Activated CD8-positive, alpha-beta T cell treated with anti-CD3 and anti-CD28 coated beads for 36 hours (primary cell): ENCODE data around the gene DRAXIN. TPM values are rescaled to one million over a fixed set of nuclear protein-coding genes. Genes with fewer than 3 reads are reported as not detected.

Experiments used
- ATAC-seq: fragments of 200-7000 bp; cut with Tn5 transposase; one replicate; pipeline ENCODE4 v1.10.0; 2021; ENCODE audit warnings: mild to moderate bottlenecking, moderate library complexity
- CTCF ChIA-PET: fragments of 350-600 bp; sonication (Branson Sonifier 250); formaldehyde crosslinking; loops from one replicate; lab custom pipeline; 2021; ENCODE audit warnings: antibody characterized with exemption; lab: Charles Lee
- POLR2A ChIA-PET: fragments of 350-600 bp; sonication (Branson Sonifier 250); formaldehyde crosslinking; loops from one replicate; lab custom pipeline; 2021; ENCODE audit warnings: antibody characterized with exemption; lab: Charles Lee
- DNase-seq: peaks from one replicate; pipeline ENCODE4 v3.0.0-alpha.2; 2020
- H3K27ac Mint-ChIP-seq: one replicate; pipeline ENCODE4 v1.8.0; 2021; ENCODE audit warnings: mild to moderate bottlenecking, mixed read lengths
- H3K27me3 Mint-ChIP-seq: one replicate; pipeline ENCODE4 v1.8.0; 2021; ENCODE audit warnings: mixed read lengths
- H3K36me3 Mint-ChIP-seq: one replicate; pipeline ENCODE4 v1.8.0; 2021; ENCODE audit warnings: low read depth, mixed read lengths
- H3K4me1 Mint-ChIP-seq: one replicate; pipeline ENCODE4 v1.8.0; 2021; ENCODE audit warnings: low read depth, mixed read lengths
- H3K4me3 Mint-ChIP-seq: one replicate; pipeline ENCODE4 v1.8.0; 2021; ENCODE audit warnings: mild to moderate bottlenecking, moderate library complexity, mixed read lengths
- H3K9me3 Mint-ChIP-seq: one replicate; pipeline ENCODE4 v1.8.0; 2021; ENCODE audit warnings: mixed read lengths
- CTCF ChIP-seq: fragments of 200-600 bp; IDR thresholded peaks from one replicate; pipeline ENCODE4 v1.8.0; 2022; ENCODE audit warnings: antibody characterized with exemption, mild to moderate bottlenecking
- intact Hi-C: fragments of 100-400 bp; cut with micrococcal nuclease; formaldehyde crosslinking; loops from one replicate; pipeline ENCODE4 v1.10.0; 2022
- total RNA-seq, 2 experiments: library from RNA; stranded (reverse); gene quantifications; one replicate each; pipeline ENCODE4 v1.2.3, GENCODE V29; 2021

The DRAXIN gene
- total RNA-seq, 2 experiments from 2014 or later: 0.18 to 0.20 TPM

DNA sequence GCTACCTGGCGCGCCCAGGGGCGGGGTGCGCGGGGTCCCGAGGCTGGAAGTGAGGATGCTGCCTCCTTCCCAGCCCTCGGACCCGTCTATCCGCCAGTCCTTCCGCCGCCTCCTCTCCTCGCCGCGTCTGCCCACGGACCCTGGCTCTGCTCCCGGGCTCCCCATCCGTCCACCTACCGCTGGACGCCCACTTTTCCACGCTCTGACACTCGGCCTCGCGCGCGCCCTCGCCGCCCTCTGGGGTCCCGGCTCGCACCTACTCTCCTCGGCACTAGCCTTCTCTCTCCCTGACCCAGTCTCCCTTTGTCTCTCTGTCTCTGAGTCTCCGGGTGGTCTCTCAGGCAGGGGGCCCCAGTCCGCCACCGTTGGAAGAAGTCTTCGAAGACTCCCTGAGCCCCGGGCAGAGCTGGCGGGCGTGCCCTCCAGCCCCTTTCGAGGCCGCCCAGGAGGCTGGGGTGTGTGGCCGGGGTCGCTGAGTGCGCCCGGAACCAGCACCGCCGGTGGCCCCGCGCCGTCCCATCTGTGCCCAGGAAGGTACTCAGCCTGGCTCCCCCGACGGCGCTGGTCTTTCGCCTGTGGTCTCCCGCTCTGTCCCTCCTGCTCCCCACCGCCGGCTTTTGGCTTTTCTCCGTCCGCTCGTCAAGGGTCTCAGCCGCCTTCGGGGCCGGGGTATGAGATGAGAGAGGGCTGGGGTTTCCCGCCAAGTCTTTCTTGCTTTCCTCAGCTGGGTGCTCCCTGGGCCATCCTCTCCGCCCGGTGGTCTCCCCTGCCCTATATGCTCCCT, 610 bp downstream of the DRAXIN start:
- peak overlapping the region; percentile 53 for H3K4me3 Mint-ChIP-seq
- H3K9me3 Mint-ChIP-seq: no peaks in the 10 kb centered on the region
- ATAC-seq (no peak), DNase-seq (no peak)
- TF ChIP-seq CTCF: no peak
- no peaks in the 10 kb centered on the region for H3K36me3 Mint-ChIP-seq
- H3K4me1 Mint-ChIP-seq: peaks cover 22% of the 10 kb centered on the region
- CTCF ChIA-PET: interaction anchor here (1.1 to 1.5 kb wide), 3 partner anchors 10 to 47 kb away, joined by 4 to 6 read pairs (median 5); no protein-coding TSS in a partner anchor
- intact Hi-C loops: no loop called here
- POLR2A ChIA-PET: interaction anchor here (1.3 to 1.6 kb wide), 3 partner anchors 10 to 216 kb away, joined by 4 to 7 read pairs (median 4); no protein-coding TSS in a partner anchor
- peaks cover 36% of the 10 kb centered on the region for H3K27me3 Mint-ChIP-seq
- no peak overlapping the region for H3K27ac Mint-ChIP-seq

DNA sequence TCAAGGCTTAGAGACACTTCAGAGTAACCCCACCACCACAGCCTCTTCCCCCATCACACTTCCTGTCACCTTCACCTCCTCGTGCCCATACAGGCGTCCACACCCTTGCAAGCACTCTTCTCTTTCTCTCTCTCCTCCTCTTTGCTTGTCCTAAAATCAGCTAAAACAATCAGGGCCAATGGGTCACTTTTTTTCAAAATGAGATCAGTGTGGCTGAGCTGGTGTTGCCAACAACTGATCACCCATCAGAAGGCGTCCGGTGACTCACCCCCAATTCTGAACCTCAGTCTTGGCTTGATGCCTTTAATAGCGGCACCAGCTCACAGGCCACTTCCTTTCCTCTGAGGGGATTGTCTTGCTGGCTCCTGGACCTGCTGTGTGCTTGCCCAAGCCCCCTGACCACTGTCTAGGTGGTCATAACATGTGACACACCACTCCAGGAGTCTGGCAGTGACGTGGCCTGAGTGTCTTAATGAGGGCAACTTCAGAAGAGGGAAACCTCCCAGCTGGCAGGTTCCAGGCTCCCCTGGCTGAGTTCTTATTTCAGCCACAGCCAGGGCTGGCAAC, 1.6 kb downstream of the DRAXIN start:
- ATAC-seq (peak; percentile 89), DNase-seq (peak; percentile 84)
- Mint-ChIP-seq H3K9me3 (no peaks in the 10 kb centered on the region), H3K27ac (no peak overlapping the region), H3K27me3 (peaks cover 31% of the 10 kb centered on the region), H3K4me1 (peaks cover 26% of the 10 kb centered on the region), H3K4me3 (no peak overlapping the region), H3K36me3 (no peaks in the 10 kb centered on the region)
- ChIA-PET POLR2A (interaction anchor here (0.9 to 1.6 kb wide), 3 partner anchors 11 to 611 kb away, joined by 3 to 7 read pairs (median 4); no protein-coding TSS in a partner anchor), CTCF (interaction anchor here (1.1 to 1.7 kb wide), 5 partner anchors 11 to 47 kb away, joined by 4 to 6 read pairs (median 4); no protein-coding TSS in a partner anchor)
- intact Hi-C loops: no loop called here
- TF ChIP-seq CTCF: no peak

GRCh38 chr1:11693917-11694316, 2.4 kb downstream of the DRAXIN start:
- Mint-ChIP-seq H3K27me3 (peaks cover 29% of the 10 kb centered on the region), H3K4me3 (no peak overlapping the region), H3K9me3 (no peaks in the 10 kb centered on the region), H3K36me3 (no peaks in the 10 kb centered on the region), H3K4me1 (peaks cover 28% of the 10 kb centered on the region), H3K27ac (no peak overlapping the region)
- intact Hi-C loops: no loop called here
- CTCF ChIA-PET: interaction anchor here (1.3 to 3.0 kb wide), 3 partner anchors 17 to 44 kb away, joined by 4 to 13 read pairs (median 4); no protein-coding TSS in a partner anchor
- DNase-seq (no peak), ATAC-seq (no peak)
- no peak for TF ChIP-seq CTCF
- POLR2A ChIA-PET: interaction anchor here (0.9 to 2.1 kb wide), 5 partner anchors 12 to 612 kb away, joined by 3 to 11 read pairs (median 4); partner anchors contain the start of gene FBXO6

- H3K36me3 Mint-ChIP-seq: no peaks in the 10 kb centered on the region
- no peak for TF ChIP-seq CTCF
- intact Hi-C loops: no loop called here
- peaks cover 23% of the 10 kb centered on the region for H3K4me1 Mint-ChIP-seq
- POLR2A ChIA-PET: interaction anchor here (2.1 kb wide), 1 partner anchor 212 kb away, joined by 11 read pairs; no protein-coding TSS in a partner anchor
- peaks cover 17% of the 10 kb centered on the region for H3K27me3 Mint-ChIP-seq
- DNase-seq (no peak), ATAC-seq (no peak)
- CTCF ChIA-PET: interaction anchor here (1.2 to 3.0 kb wide), 3 partner anchors 24 to 45 kb away, joined by 4 to 13 read pairs (median 5); partner anchors contain the start of gene FBXO6
- H3K4me3 Mint-ChIP-seq: no peak overlapping the region
- no peaks in the 10 kb centered on the region for H3K9me3 Mint-ChIP-seq
- no peak overlapping the region for H3K27ac Mint-ChIP-seq
These were observed 4.4 kb downstream of the DRAXIN start for GRCh38 chr1:11695861-11696260.
